Measurements from ENCODE around the gene EPGN.

DNA sequence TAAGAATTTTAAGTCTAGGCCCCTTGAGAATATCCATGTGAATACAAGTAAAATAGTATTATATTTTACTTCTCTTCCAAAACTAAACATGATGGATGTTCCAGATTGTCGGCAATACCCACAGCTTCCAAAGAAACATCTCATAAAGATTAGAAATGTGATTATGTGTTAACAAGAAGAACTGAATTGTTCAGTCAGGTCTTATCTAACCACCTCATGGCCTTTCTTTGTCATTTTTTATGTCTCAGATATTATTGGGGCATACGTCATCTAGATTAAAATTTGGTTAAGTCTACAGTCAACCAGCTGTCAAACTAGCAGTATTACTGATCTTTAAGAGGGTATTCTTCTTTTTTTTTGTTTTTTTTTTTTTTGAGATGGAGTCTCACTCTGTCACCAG is 10.0 kb downstream of the EPGN start:
- no peak for TF ChIP-seq CTCF (IDR thresholded peaks at IDR 0.05)
- no peak for TF ChIP-seq EZH2 (IDR thresholded peaks at IDR 0.05; ENCODE audit: borderline replicate concordance, insufficient read depth, low read depth, low read length, poor library complexity, severe bottlenecking)

Measured in B cell (primary cell).